ENCODE data around the gene PRKAA2. TPM values are rescaled to one million over a fixed set of nuclear protein-coding genes. Genes with fewer than 3 reads are reported as not detected.

The PRKAA2 gene
- total and polyA plus RNA-seq, 2 of the 4 experiments (the other 2 are of a cell fraction): 0.72 to 1.4 TPM

- Histone ChIP-seq H3K14ac (replicated peaks; ENCODE audit: low read depth, low read length) (no peak overlapping the region), H3K79me1 (ENCODE audit: low read depth in 1 of 2, low read length in 2 of 2) (no peaks in the 10 kb centered on the region), H3K9ac (ENCODE audit: low read depth, low read length) (no peak overlapping the region), H2AK5ac (ENCODE audit: low read depth, low read length) (no peak overlapping the region), H4K8ac (ENCODE audit: low read depth in 2 of 2, low read length in 2 of 2) (no peak overlapping the region), H4K20me1 (ENCODE audit: insufficient read depth, low read length) (no peaks in the 10 kb centered on the region), H4K5ac (ENCODE audit: low read depth, low read length) (no peak overlapping the region), H2BK5ac (ENCODE audit: low read depth, low read length, poor library complexity, severe bottlenecking) (no peak overlapping the region), H2BK15ac (ENCODE audit: low read depth, low read length) (no peak overlapping the region), H3K56ac (ENCODE audit: extremely low read depth, insufficient read depth, low read length) (no peak overlapping the region), H3K9me3 (ENCODE audit: control insufficient read depth, insufficient read depth, low read length) (no peaks in the 10 kb centered on the region), H2BK120ac (ENCODE audit: low read depth, low read length) (no peak overlapping the region), H3K9me1 (ENCODE audit: insufficient read depth, low read length) (no peaks in the 10 kb centered on the region), H3K18ac (ENCODE audit: low read depth, low read length) (no peak overlapping the region), H2BK20ac (ENCODE audit: low read depth, low read length) (no peak overlapping the region), H3K27ac (ENCODE audit: insufficient read depth, low read length) (no peak overlapping the region), H3K4me3 (ENCODE audit: insufficient read depth, low read depth, low read length) (no peak overlapping the region), H3K4me1 (ENCODE audit: control insufficient read depth, insufficient read depth, low read length) (no peaks in the 10 kb centered on the region), H3K4ac (ENCODE audit: low read depth, low read length) (no peak overlapping the region), H2AK9ac (replicated peaks; ENCODE audit: low read depth, low read length, poor library complexity) (no peak overlapping the region), H4K91ac (ENCODE audit: insufficient read depth, low read depth, low read length) (no peak overlapping the region), H3K36me3 (ENCODE audit: control insufficient read depth, insufficient read depth, low read length) (no peaks in the 10 kb centered on the region), H2AFZ (replicated peaks; ENCODE audit: low read length, poor library complexity) (no peak overlapping the region), H3K23ac (ENCODE audit: low read depth, low read length) (no peak overlapping the region), H3K4me2 (ENCODE audit: low read depth, low read length) (no peak overlapping the region), H3K27me3 (ENCODE audit: control insufficient read depth, insufficient read depth, low read length) (no peaks in the 10 kb centered on the region)
- no TSS peak for BruUV-seq (replicated peaks)
- no CpG with 5 or more reads among the region's 1 CpG for WGBS, 2 experiments (ENCODE audit: extremely low coverage in 2 of 2, insufficient read length in 1 of 2)
- in situ Hi-C loops (cut with MboI; ENCODE audit: low sequenced_read_pairs) (no loop called here), dilution Hi-C loops (cut with HindIII; ENCODE audit: low sequenced_read_pairs, unreplicated experiment) (no loop called here), intact Hi-C loops (cut with micrococcal nuclease) (no loop called here)
- CTCF ChIA-PET: no interaction called here
- TF ChIP-seq USF2 (IDR thresholded peaks at IDR 0.05; ENCODE audit: low read depth, low read length) (no peak), CHD1 (IDR thresholded peaks at IDR 0.05; ENCODE audit: low read depth, low read length) (no peak), MAZ (IDR thresholded peaks at IDR 0.05; ENCODE audit: borderline replicate concordance, low read depth, low read length) (no peak), MAFK (IDR thresholded peaks at IDR 0.05; ENCODE audit: low read depth, low read length) (no peak), BHLHE40 (IDR thresholded peaks at IDR 0.05; ENCODE audit: low read depth, low read length) (no peak), POLR2A (IDR thresholded peaks at IDR 0.05; ENCODE audit: low read depth, low read length) (no peak), SMC3 (IDR thresholded peaks at IDR 0.05; ENCODE audit: low read depth, low read length) (no peak), RCOR1 (IDR thresholded peaks at IDR 0.05; ENCODE audit: insufficient replicate concordance, low read length) (no peak), CEBPB (IDR thresholded peaks at IDR 0.05; ENCODE audit: low read depth, low read length) (no peak), FOS (IDR thresholded peaks at IDR 0.05; ENCODE audit: low read depth, low read length) (no peak), RAD21 (IDR thresholded peaks at IDR 0.05; ENCODE audit: low read length) (no peak)
- no peak for ATAC-seq (ENCODE audit: low read depth)
- POLR2A ChIA-PET (ENCODE audit: unreplicated experiment): no interaction called here
- DNase-seq: no peak
Measured at GRCh38 chr1:56638248-56638647, 6.9 kb upstream of the PRKAA2 start.

Data from IMR-90 (cell line).